Calu3 (cell line): ENCODE results near the gene LNX2. TPM values are rescaled to one million over a fixed set of nuclear protein-coding genes. Genes with fewer than 3 reads are reported as not detected.

Experiments used
- BruUV-seq: library from RNA; stranded (reverse); fragments of 400-500 nt; replicated peaks from 2 replicates; lab custom pipeline; 2021; lab: Mats Ljungman, UMichigan
- CTCF ChIA-PET: fragments of 300-600 bp; sonication (Branson Sonifier 250); formaldehyde crosslinking; loops from one replicate; lab custom pipeline; 2022; ENCODE audit warnings: antibody characterized with exemption; lab: Charles Lee
- DNase-seq: peaks from one replicate; pipeline ENCODE4 v3.0.0; 2022
- H3K27ac Mint-ChIP-seq: one replicate; pipeline ENCODE4 v1.8.0; 2022; ENCODE audit warnings: mixed read lengths; ENCODE audit not compliant: unreplicated experiment
- H3K27me3 Mint-ChIP-seq: one replicate; pipeline ENCODE4 v1.8.0; 2022; ENCODE audit warnings: mixed read lengths; ENCODE audit not compliant: unreplicated experiment
- H3K36me3 Mint-ChIP-seq: one replicate; pipeline ENCODE4 v1.8.0; 2022; ENCODE audit warnings: mild to moderate bottlenecking, moderate library complexity, mixed read lengths; ENCODE audit not compliant: insufficient read depth, unreplicated experiment
- H3K4me1 Mint-ChIP-seq: one replicate; pipeline ENCODE4 v1.8.0; 2022; ENCODE audit warnings: mild to moderate bottlenecking, low read depth, mixed read lengths; ENCODE audit not compliant: unreplicated experiment
- H3K4me3 Mint-ChIP-seq: one replicate; pipeline ENCODE4 v1.8.0; 2022; ENCODE audit warnings: mild to moderate bottlenecking, low read depth, moderate library complexity, mixed read lengths; ENCODE audit not compliant: unreplicated experiment
- H3K9me3 Mint-ChIP-seq: one replicate; pipeline ENCODE4 v1.8.0; 2022; ENCODE audit warnings: low read depth, mixed read lengths; ENCODE audit not compliant: unreplicated experiment
- intact Hi-C: fragments of 100-400 bp; cut with micrococcal nuclease; formaldehyde crosslinking; loops from one replicate; pipeline ENCODE4 v1.10.0; 2022; ENCODE audit not compliant: unreplicated experiment
- total RNA-seq: library from RNA; stranded (reverse); gene quantifications from 2 replicates; pipeline ENCODE4 v1.2.3, GENCODE V29; 2022
- TF ChIP-seq, protein P1 (sequence below): fragments of 200-600 bp; IDR thresholded peaks from one replicate; pipeline ENCODE4 v1.8.0; 2022; ENCODE audit warnings: antibody characterized with exemption; ENCODE audit not compliant: unreplicated experiment

The LNX2 gene
- total RNA-seq, 1 experiment from 2014 or later = 11.0 TPM

DNA sequence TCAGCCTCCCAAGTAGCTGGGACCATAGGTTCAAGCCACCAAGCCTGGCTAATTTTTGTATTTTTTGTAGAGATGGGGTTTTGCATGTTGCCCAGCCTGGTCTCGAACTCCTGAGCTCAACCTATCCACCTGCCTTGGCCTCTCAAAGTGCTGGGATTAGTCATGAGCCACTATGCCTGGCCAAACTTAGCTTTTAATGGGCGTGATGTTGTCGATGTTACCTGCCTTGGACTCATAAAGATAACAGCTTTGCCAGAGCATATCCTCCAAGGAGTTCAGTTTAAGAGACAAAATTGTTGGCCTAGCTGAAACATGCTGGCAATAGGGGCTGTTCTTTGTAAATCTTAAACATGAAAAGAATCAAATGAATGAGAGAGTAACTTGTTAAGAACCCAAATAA lies 14.5 kb upstream of the LNX2 start:
- Mint-ChIP-seq H3K9me3 (no peaks in the 10 kb centered on the region), H3K4me1 (no peaks in the 10 kb centered on the region), H3K4me3 (no peak overlapping the region), H3K36me3 (no peaks in the 10 kb centered on the region), H3K27ac (no peak overlapping the region), H3K27me3 (no peaks in the 10 kb centered on the region)
- intact Hi-C loops = no loop called here
- CTCF ChIA-PET = no interaction called here
- TF ChIP-seq, protein P1, sequence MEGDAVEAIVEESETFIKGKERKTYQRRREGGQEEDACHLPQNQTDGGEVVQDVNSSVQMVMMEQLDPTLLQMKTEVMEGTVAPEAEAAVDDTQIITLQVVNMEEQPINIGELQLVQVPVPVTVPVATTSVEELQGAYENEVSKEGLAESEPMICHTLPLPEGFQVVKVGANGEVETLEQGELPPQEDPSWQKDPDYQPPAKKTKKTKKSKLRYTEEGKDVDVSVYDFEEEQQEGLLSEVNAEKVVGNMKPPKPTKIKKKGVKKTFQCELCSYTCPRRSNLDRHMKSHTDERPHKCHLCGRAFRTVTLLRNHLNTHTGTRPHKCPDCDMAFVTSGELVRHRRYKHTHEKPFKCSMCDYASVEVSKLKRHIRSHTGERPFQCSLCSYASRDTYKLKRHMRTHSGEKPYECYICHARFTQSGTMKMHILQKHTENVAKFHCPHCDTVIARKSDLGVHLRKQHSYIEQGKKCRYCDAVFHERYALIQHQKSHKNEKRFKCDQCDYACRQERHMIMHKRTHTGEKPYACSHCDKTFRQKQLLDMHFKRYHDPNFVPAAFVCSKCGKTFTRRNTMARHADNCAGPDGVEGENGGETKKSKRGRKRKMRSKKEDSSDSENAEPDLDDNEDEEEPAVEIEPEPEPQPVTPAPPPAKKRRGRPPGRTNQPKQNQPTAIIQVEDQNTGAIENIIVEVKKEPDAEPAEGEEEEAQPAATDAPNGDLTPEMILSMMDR = no peak
- DNase-seq = no peak
- BruUV-seq = no TSS peak

DNA sequence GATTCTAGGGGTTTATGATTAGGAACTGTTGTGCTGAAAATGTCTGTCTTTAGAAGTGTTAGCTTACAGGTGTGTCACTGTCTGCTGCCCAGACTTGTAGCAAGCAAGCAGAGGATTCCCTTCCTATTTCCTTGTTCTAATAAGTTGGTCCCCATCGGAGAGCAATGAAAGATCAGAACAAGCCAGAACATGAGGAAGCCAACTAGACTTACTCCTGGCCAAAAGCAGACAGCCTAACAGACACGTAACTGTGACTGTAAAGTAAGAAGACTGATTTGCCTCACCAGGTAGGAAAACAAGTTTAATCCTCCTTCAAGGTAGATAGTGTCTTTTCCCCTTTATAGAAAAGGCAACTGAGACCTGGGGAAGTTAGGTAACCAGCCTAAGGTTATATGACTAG lies 13.9 kb upstream of the LNX2 start:
- Mint-ChIP-seq H3K4me1 (no peaks in the 10 kb centered on the region), H3K4me3 (no peak overlapping the region), H3K36me3 (no peaks in the 10 kb centered on the region), H3K27ac (no peak overlapping the region), H3K9me3 (no peaks in the 10 kb centered on the region), H3K27me3 (no peaks in the 10 kb centered on the region)
- CTCF ChIA-PET = no interaction called here
- no TSS peak for BruUV-seq
- DNase-seq = no peak
- TF ChIP-seq, protein P1 = no peak
- intact Hi-C loops = no loop called here

DNA sequence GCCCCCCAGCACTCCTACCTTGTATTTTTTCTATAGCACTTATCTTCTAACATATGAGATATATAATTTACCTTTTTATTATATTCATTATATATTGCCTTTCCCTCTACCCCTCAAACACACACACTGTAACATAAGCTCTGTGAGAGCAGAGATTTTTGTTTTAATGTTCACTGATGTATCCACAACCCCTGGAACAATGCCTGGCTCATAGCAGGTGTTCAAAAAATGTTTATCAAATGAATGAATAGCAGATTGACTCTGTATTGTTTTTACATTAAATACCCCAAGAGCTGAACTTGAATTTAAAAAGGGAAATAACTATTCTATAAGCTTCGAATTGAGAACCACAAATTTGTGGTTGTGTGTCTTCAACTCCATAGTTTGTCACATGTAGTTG lies 12.3 kb upstream of the LNX2 start:
- Mint-ChIP-seq H3K36me3 (peaks cover 8% of the 10 kb centered on the region), H3K27me3 (no peaks in the 10 kb centered on the region), H3K9me3 (no peaks in the 10 kb centered on the region), H3K27ac (no peak overlapping the region), H3K4me1 (peaks cover 7% of the 10 kb centered on the region), H3K4me3 (no peak overlapping the region)
- no peak for DNase-seq
- intact Hi-C loops = no loop called here
- CTCF ChIA-PET = no interaction called here
- TF ChIP-seq, protein P1 = no peak
- BruUV-seq = no TSS peak

DNA sequence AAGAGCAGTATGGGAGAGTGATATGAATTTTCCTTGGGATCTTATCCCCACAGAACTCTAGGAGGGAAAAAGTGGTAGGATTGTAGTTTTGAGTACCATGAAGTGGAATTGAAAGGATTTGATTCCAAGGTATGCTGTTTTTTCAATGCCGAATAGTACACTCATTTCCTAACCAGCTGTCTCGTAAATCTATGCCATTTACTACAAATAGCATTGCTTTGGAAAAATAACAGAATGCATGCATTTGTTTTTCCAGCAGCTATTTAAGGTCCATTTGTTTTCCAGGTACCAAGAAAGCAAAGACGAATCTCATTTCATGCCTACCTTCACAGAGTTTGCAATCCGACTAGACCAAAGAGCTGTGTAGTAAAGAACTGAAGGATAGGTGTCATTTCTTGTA lies 11.9 kb upstream of the LNX2 start:
- Mint-ChIP-seq H3K9me3 (no peaks in the 10 kb centered on the region), H3K27me3 (no peaks in the 10 kb centered on the region), H3K36me3 (peaks cover 8% of the 10 kb centered on the region), H3K4me3 (no peak overlapping the region), H3K27ac (no peak overlapping the region), H3K4me1 (peaks cover 11% of the 10 kb centered on the region)
- intact Hi-C loops = no loop called here
- CTCF ChIA-PET = no interaction called here
- no TSS peak for BruUV-seq
- TF ChIP-seq, protein P1 = no peak
- no peak for DNase-seq
